Measurements from ENCODE around the gene PARD3B.

The PARD3B gene

GRCh38 chr2:205566606-205567168 is 1021.4 kb downstream of the PARD3B start:
- no peaks in the 10 kb centered on the region for H3K79me2 ChIP-seq (ENCODE audit: low read length)
- no peaks in the 10 kb centered on the region for H3F3A ChIP-seq (ENCODE audit: insufficient read depth, low read length)
- H3K9me2 ChIP-seq (replicated peaks; ENCODE audit: insufficient read depth, low read length) = no peaks in the 10 kb centered on the region
- H2AFZ ChIP-seq (ENCODE audit: low read length) = no peak overlapping the region
- DNase-seq = no peak
- H3K9ac ChIP-seq (ENCODE audit: low read length) = no peak overlapping the region
- no peaks in the 10 kb centered on the region for H3K9me3 ChIP-seq (replicated peaks; ENCODE audit: insufficient read depth, low read length)
- H3K27me3 ChIP-seq (replicated peaks; ENCODE audit: insufficient read depth, low read length) = no peaks in the 10 kb centered on the region
- no peak overlapping the region for H3K4me2 ChIP-seq (ENCODE audit: low read depth, low read length)
- no peaks in the 10 kb centered on the region for H3K4me1 ChIP-seq (ENCODE audit: low read length)
- H3K36me3 ChIP-seq (replicated peaks; ENCODE audit: insufficient read depth, low read length) = no peaks in the 10 kb centered on the region
- H3K27ac ChIP-seq (ENCODE audit: low read length) = no peak overlapping the region
- no peaks in the 10 kb centered on the region for H4K20me1 ChIP-seq (ENCODE audit: insufficient read depth, low read length)
- TF ChIP-seq CTCF (IDR thresholded peaks at IDR 0.05; ENCODE audit: low read length) = no peak
- no peak for TF ChIP-seq EZH2 (optimal IDR thresholded peaks at IDR 0.05; ENCODE audit: low read depth, low read length)
- TF ChIP-seq EZH2phosphoT487 (IDR thresholded peaks at IDR 0.05; ENCODE audit: low read length) = no peak
- H3K4me3 ChIP-seq (ENCODE audit: low read length) = no peak overlapping the region

GRCh38 chr2:205568620-205569019 is 1023.3 kb downstream of the PARD3B start:
- Histone ChIP-seq H3K36me3 (replicated peaks; ENCODE audit: insufficient read depth, low read length) (no peaks in the 10 kb centered on the region), H2AFZ (ENCODE audit: low read length) (no peak overlapping the region), H3K4me1 (ENCODE audit: low read length) (no peaks in the 10 kb centered on the region), H3K27me3 (replicated peaks; ENCODE audit: insufficient read depth, low read length) (no peaks in the 10 kb centered on the region), H3K4me3 (ENCODE audit: low read length) (no peak overlapping the region), H3K9ac (ENCODE audit: low read length) (no peak overlapping the region), H3K79me2 (ENCODE audit: low read length) (no peaks in the 10 kb centered on the region), H3F3A (ENCODE audit: insufficient read depth, low read length) (no peaks in the 10 kb centered on the region), H3K4me2 (ENCODE audit: low read depth, low read length) (no peak overlapping the region), H3K9me3 (replicated peaks; ENCODE audit: insufficient read depth, low read length) (no peaks in the 10 kb centered on the region), H3K9me2 (replicated peaks; ENCODE audit: insufficient read depth, low read length) (no peaks in the 10 kb centered on the region), H4K20me1 (ENCODE audit: insufficient read depth, low read length) (no peaks in the 10 kb centered on the region), H3K27ac (ENCODE audit: low read length) (no peak overlapping the region)
- DNase-seq = no peak
- no peak for TF ChIP-seq EZH2 (optimal IDR thresholded peaks at IDR 0.05; ENCODE audit: low read depth, low read length)

- H2AFZ ChIP-seq (ENCODE audit: low read length) = no peak overlapping the region
- H3K27me3 ChIP-seq (replicated peaks; ENCODE audit: insufficient read depth, low read length) = no peaks in the 10 kb centered on the region
- no peaks in the 10 kb centered on the region for H3K4me1 ChIP-seq (ENCODE audit: low read length)
- H3K4me3 ChIP-seq (ENCODE audit: low read length) = no peak overlapping the region
- TF ChIP-seq CTCF (IDR thresholded peaks at IDR 0.05; ENCODE audit: low read length) (no peak), EZH2phosphoT487 (IDR thresholded peaks at IDR 0.05; ENCODE audit: low read length) (no peak), EZH2 (optimal IDR thresholded peaks at IDR 0.05; ENCODE audit: low read depth, low read length) (no peak)
- no peaks in the 10 kb centered on the region for H3K36me3 ChIP-seq (replicated peaks; ENCODE audit: insufficient read depth, low read length)
- no peak for DNase-seq
- no peaks in the 10 kb centered on the region for H4K20me1 ChIP-seq (ENCODE audit: insufficient read depth, low read length)
- H3K4me2 ChIP-seq (ENCODE audit: low read depth, low read length) = no peak overlapping the region
- H3K27ac ChIP-seq (ENCODE audit: low read length) = no peak overlapping the region
- no peak overlapping the region for H3K9ac ChIP-seq (ENCODE audit: low read length)
- no peaks in the 10 kb centered on the region for H3K79me2 ChIP-seq (ENCODE audit: low read length)
- H3F3A ChIP-seq (ENCODE audit: insufficient read depth, low read length) = no peaks in the 10 kb centered on the region
- no peaks in the 10 kb centered on the region for H3K9me3 ChIP-seq (replicated peaks; ENCODE audit: insufficient read depth, low read length)
- no peaks in the 10 kb centered on the region for H3K9me2 ChIP-seq (replicated peaks; ENCODE audit: insufficient read depth, low read length)
Measured at GRCh38 chr2:205570648-205571047, 1025.4 kb downstream of the PARD3B start.

- H3K4me1 ChIP-seq (ENCODE audit: low read length) = no peaks in the 10 kb centered on the region
- H3K36me3 ChIP-seq (replicated peaks; ENCODE audit: insufficient read depth, low read length) = no peaks in the 10 kb centered on the region
- H3K27me3 ChIP-seq (replicated peaks; ENCODE audit: insufficient read depth, low read length) = no peaks in the 10 kb centered on the region
- DNase-seq = no peak
- H3K4me2 ChIP-seq (ENCODE audit: low read depth, low read length) = no peak overlapping the region
- no peaks in the 10 kb centered on the region for H4K20me1 ChIP-seq (ENCODE audit: insufficient read depth, low read length)
- H3F3A ChIP-seq (ENCODE audit: insufficient read depth, low read length) = no peaks in the 10 kb centered on the region
- H3K9ac ChIP-seq (ENCODE audit: low read length) = no peak overlapping the region
- no peaks in the 10 kb centered on the region for H3K9me2 ChIP-seq (replicated peaks; ENCODE audit: insufficient read depth, low read length)
- TF ChIP-seq EZH2phosphoT487 (IDR thresholded peaks at IDR 0.05; ENCODE audit: low read length) (no peak), EZH2 (optimal IDR thresholded peaks at IDR 0.05; ENCODE audit: low read depth, low read length) (no peak), CTCF (IDR thresholded peaks at IDR 0.05; ENCODE audit: low read length) (no peak)
- H3K27ac ChIP-seq (ENCODE audit: low read length) = no peak overlapping the region
- no peak overlapping the region for H2AFZ ChIP-seq (ENCODE audit: low read length)
- H3K9me3 ChIP-seq (replicated peaks; ENCODE audit: insufficient read depth, low read length) = no peaks in the 10 kb centered on the region
- H3K79me2 ChIP-seq (ENCODE audit: low read length) = no peaks in the 10 kb centered on the region
- no peak overlapping the region for H3K4me3 ChIP-seq (ENCODE audit: low read length)
Measured at GRCh38 chr2:205571360-205571959, 1026.2 kb downstream of the PARD3B start.

All from MM.1S (cell line).